Measurements from ENCODE around the gene TRRAP. TPM values are rescaled to one million over a fixed set of nuclear protein-coding genes. Genes with fewer than 3 reads are reported as not detected.

TRRAP gene
- total RNA-seq, 1 experiment from 2014 or later, result 55.4 TPM

DNA sequence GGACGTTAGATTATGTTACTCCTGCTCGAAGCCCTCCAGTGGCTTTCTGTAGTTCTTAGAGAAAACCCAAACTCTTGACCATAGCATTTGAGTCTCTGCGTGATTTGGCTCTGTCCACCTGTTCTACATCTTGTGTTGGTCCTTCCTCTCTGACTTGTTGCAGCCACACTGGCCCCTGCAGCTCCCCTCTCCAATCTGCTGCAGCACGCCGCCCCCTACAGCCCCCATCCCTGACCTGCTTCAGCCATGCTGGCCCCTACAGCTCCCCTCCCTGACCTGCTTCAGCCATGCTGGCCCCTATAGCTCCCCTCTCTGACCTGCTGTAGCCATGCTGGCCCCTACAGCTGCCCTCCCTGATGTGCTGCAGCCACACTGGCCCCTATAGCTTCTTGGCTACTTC is 29.2 kb downstream of the TRRAP start:
- TF ChIP-seq, protein P1, sequence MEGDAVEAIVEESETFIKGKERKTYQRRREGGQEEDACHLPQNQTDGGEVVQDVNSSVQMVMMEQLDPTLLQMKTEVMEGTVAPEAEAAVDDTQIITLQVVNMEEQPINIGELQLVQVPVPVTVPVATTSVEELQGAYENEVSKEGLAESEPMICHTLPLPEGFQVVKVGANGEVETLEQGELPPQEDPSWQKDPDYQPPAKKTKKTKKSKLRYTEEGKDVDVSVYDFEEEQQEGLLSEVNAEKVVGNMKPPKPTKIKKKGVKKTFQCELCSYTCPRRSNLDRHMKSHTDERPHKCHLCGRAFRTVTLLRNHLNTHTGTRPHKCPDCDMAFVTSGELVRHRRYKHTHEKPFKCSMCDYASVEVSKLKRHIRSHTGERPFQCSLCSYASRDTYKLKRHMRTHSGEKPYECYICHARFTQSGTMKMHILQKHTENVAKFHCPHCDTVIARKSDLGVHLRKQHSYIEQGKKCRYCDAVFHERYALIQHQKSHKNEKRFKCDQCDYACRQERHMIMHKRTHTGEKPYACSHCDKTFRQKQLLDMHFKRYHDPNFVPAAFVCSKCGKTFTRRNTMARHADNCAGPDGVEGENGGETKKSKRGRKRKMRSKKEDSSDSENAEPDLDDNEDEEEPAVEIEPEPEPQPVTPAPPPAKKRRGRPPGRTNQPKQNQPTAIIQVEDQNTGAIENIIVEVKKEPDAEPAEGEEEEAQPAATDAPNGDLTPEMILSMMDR (IDR thresholded peaks at IDR 0.05; ENCODE audit: insufficient read depth in 1 of 2, low read depth in 1 of 2, low read length in 1 of 2, severe bottlenecking in 1 of 2, unreplicated experiment in 1 of 2), result no peak
- no peaks in the 10 kb centered on the region for H3K27me3 Mint-ChIP-seq (ENCODE audit: insufficient read depth, unreplicated experiment)
- intact Hi-C loops (cut with micrococcal nuclease; ENCODE audit: unreplicated experiment), result no loop called here
- H3K9me3 ChIP-seq, result no peaks in the 10 kb centered on the region
- H3K4me3 Mint-ChIP-seq (ENCODE audit: unreplicated experiment), result no peak overlapping the region
- BruUV-seq (replicated peaks), result no TSS peak
- ChIA-PET POLR2A (no interaction called here), CTCF (no interaction called here)
- no peaks in the 10 kb centered on the region for H3K27me3 ChIP-seq (replicated peaks; ENCODE audit: control insufficient read depth, insufficient read depth, low read length)
- no peaks in the 10 kb centered on the region for H3K9me3 Mint-ChIP-seq (ENCODE audit: unreplicated experiment)
- H3K4me1 Mint-ChIP-seq (ENCODE audit: low read depth, unreplicated experiment), result no peaks in the 10 kb centered on the region
- H3K36me3 Mint-ChIP-seq (ENCODE audit: insufficient read depth, unreplicated experiment), result peaks cover 79% of the 10 kb centered on the region
- no peak overlapping the region for H3K4me3 ChIP-seq (ENCODE audit: low read depth, low read length)
- no peaks in the 10 kb centered on the region for H3K4me1 ChIP-seq
- peaks cover 6% of the 10 kb centered on the region for H3K36me3 ChIP-seq (ENCODE audit: control insufficient read depth, insufficient read depth, low read length)
- DNase-seq, result no peak
- no peak overlapping the region for H3K27ac Mint-ChIP-seq (ENCODE audit: unreplicated experiment)

DNA sequence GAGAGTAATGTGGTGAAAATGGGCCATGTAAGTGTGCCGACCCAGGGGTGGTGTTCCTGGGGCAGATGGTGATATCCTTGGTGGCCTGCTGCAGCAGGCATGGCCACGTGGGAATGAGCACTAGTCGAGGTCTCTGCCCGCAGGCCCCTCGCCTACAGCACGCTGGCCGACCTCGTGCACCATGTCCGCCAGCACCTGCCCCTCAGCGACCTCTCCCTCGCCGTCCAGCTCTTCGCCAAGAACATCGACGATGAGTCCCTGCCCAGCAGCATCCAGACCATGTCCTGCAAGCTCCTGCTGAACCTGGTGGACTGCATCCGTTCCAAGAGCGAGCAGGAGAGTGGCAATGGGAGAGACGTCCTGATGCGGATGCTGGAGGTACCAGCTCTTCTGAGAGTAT is 30.3 kb downstream of the TRRAP start:
- Mint-ChIP-seq H3K4me3 (ENCODE audit: unreplicated experiment) (no peak overlapping the region), H3K27ac (ENCODE audit: unreplicated experiment) (no peak overlapping the region), H3K4me1 (ENCODE audit: low read depth, unreplicated experiment) (no peaks in the 10 kb centered on the region), H3K27me3 (ENCODE audit: insufficient read depth, unreplicated experiment) (no peaks in the 10 kb centered on the region), H3K36me3 (ENCODE audit: insufficient read depth, unreplicated experiment) (peaks cover 81% of the 10 kb centered on the region), H3K9me3 (ENCODE audit: unreplicated experiment) (no peaks in the 10 kb centered on the region)
- ChIA-PET CTCF (no interaction called here), POLR2A (no interaction called here)
- Histone ChIP-seq H3K4me1 (no peaks in the 10 kb centered on the region), H3K36me3 (ENCODE audit: control insufficient read depth, insufficient read depth, low read length) (peaks cover 4% of the 10 kb centered on the region), H3K27me3 (replicated peaks; ENCODE audit: control insufficient read depth, insufficient read depth, low read length) (no peaks in the 10 kb centered on the region), H3K9me3 (no peaks in the 10 kb centered on the region), H3K4me3 (ENCODE audit: low read depth, low read length) (no peak overlapping the region)
- TF ChIP-seq, protein P1 (IDR thresholded peaks at IDR 0.05; ENCODE audit: insufficient read depth in 1 of 2, low read depth in 1 of 2, low read length in 1 of 2, severe bottlenecking in 1 of 2, unreplicated experiment in 1 of 2), result no peak
- intact Hi-C loops (cut with micrococcal nuclease; ENCODE audit: unreplicated experiment), result no loop called here
- no peak for DNase-seq
- no TSS peak for BruUV-seq (replicated peaks)

DNA sequence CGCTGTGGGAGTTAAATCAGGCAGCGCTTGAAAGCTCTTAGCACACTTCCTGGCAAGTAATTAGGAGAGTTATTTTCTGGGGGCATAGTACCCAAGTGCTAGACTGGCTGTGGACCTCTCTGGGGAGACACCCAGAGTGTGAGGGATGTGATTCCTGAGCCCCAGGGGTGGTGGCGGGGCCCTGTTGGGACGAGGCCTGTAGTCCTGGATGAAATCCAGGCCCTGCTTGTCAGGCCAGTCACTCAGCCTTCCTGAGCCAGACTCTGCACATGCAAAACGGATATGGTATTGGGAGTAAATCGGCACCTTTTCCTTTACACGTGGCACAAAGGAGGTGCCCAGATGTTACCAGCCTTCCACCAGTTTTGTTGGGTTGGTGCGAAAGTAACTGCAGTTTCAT is 31.2 kb downstream of the TRRAP start:
- TF ChIP-seq, protein P1 (IDR thresholded peaks at IDR 0.05; ENCODE audit: insufficient read depth in 1 of 2, low read depth in 1 of 2, low read length in 1 of 2, severe bottlenecking in 1 of 2, unreplicated experiment in 1 of 2), result no peak
- DNase-seq, result no peak
- Mint-ChIP-seq H3K9me3 (ENCODE audit: unreplicated experiment) (no peaks in the 10 kb centered on the region), H3K4me3 (ENCODE audit: unreplicated experiment) (no peak overlapping the region), H3K27me3 (ENCODE audit: insufficient read depth, unreplicated experiment) (no peaks in the 10 kb centered on the region), H3K27ac (ENCODE audit: unreplicated experiment) (no peak overlapping the region), H3K36me3 (ENCODE audit: insufficient read depth, unreplicated experiment) (peaks cover 75% of the 10 kb centered on the region), H3K4me1 (ENCODE audit: low read depth, unreplicated experiment) (no peaks in the 10 kb centered on the region)
- POLR2A ChIA-PET, result no interaction called here
- CTCF ChIA-PET, result no interaction called here
- no peak overlapping the region for H3K4me3 ChIP-seq (ENCODE audit: low read depth, low read length)
- no TSS peak for BruUV-seq (replicated peaks)
- no peaks in the 10 kb centered on the region for H3K9me3 ChIP-seq
- intact Hi-C loops (cut with micrococcal nuclease; ENCODE audit: unreplicated experiment), result no loop called here
- H3K4me1 ChIP-seq, result no peaks in the 10 kb centered on the region
- peaks cover 4% of the 10 kb centered on the region for H3K36me3 ChIP-seq (ENCODE audit: control insufficient read depth, insufficient read depth, low read length)
- no peaks in the 10 kb centered on the region for H3K27me3 ChIP-seq (replicated peaks; ENCODE audit: control insufficient read depth, insufficient read depth, low read length)
